Measurements from ENCODE around the gene NOD2. TPM values are rescaled to one million over a fixed set of nuclear protein-coding genes. Genes with fewer than 3 reads are reported as not detected.

Gene NOD2
- total and polyA plus RNA-seq, 4 donors, result 0.35 to 1.3 (median 0.48) TPM

GRCh38 chr16:50676684-50677225, 16.7 kb upstream of the NOD2 start:
- no peaks in the 10 kb centered on the region for H3K36me3 ChIP-seq (ENCODE audit: control insufficient read depth in 4 of 4, insufficient read depth in 3 of 4, low read depth in 1 of 4, low read length in 3 of 4)
- H3K9ac ChIP-seq (ENCODE audit: low read depth in 1 of 2, low read length in 2 of 2), result no peak overlapping the region
- no peak overlapping the region for H3K4me3 ChIP-seq (ENCODE audit: low read depth in 1 of 3, low read length in 3 of 3)
- no peaks in the 10 kb centered on the region for H3K27me3 ChIP-seq (ENCODE audit: control insufficient read depth in 4 of 4, insufficient read depth in 4 of 4, low read length in 3 of 4)
- no peak for DNase-seq (ENCODE audit: low spot score)
- H3K4me1 ChIP-seq (ENCODE audit: control insufficient read depth in 4 of 4, insufficient read depth in 4 of 4, low read length in 3 of 4), result no peaks in the 10 kb centered on the region
- peaks cover 5 to 12% (median 9%) of the 10 kb centered on the region in 4 donors for H3K9me3 ChIP-seq (ENCODE audit: control insufficient read depth in 4 of 4, low read length in 3 of 4)
- H3K27ac ChIP-seq (ENCODE audit: low read depth in 1 of 2, low read length in 2 of 2), result no peak overlapping the region
- TF ChIP-seq SP1 (IDR thresholded peaks at IDR 0.05) (no peak), YY1 (IDR thresholded peaks at IDR 0.05) (no peak), TAF1 (conservative IDR thresholded peaks at IDR 0.05) (no peak), NR2F2 (IDR thresholded peaks at IDR 0.05) (no peak), REST (IDR thresholded peaks at IDR 0.05) (no peak), RAD21 (IDR thresholded peaks at IDR 0.05) (peak in 1 of 2 donors; percentile 8), CTCF (IDR thresholded peaks at IDR 0.05; ENCODE audit: low read depth, low read length, missing input control) (no peak), RXRA (IDR thresholded peaks at IDR 0.05) (no peak), MAX (IDR thresholded peaks at IDR 0.05) (no peak)
- WGBS, result 85% methylated on average over 9 of the region's 9 CpGs

- 82% methylated on average over 7 of the region's 7 CpGs for WGBS
- TF ChIP-seq EGR1 (IDR thresholded peaks at IDR 0.05; ENCODE audit: low read depth in 2 of 2) (no peak), RAD21 (IDR thresholded peaks at IDR 0.05) (peak in 1 of 2 donors; percentile 15), CTCF (IDR thresholded peaks at IDR 0.05; ENCODE audit: low read depth, low read length, missing input control) (peak; percentile 26), HNF4G (IDR thresholded peaks at IDR 0.05) (no peak)
- H3K36me3 ChIP-seq (ENCODE audit: control insufficient read depth in 4 of 4, insufficient read depth in 3 of 4, low read depth in 1 of 4, low read length in 3 of 4), result no peaks in the 10 kb centered on the region
- peaks cover 0 to 9% (median 3%) of the 10 kb centered on the region in 4 donors for H3K9me3 ChIP-seq (ENCODE audit: control insufficient read depth in 4 of 4, low read length in 3 of 4)
- H3K4me3 ChIP-seq (ENCODE audit: low read depth in 1 of 3, low read length in 3 of 3), result no peak overlapping the region
- H3K27me3 ChIP-seq (ENCODE audit: control insufficient read depth in 4 of 4, insufficient read depth in 4 of 4, low read length in 3 of 4), result no peaks in the 10 kb centered on the region
- no peak overlapping the region for H3K27ac ChIP-seq (ENCODE audit: low read depth in 1 of 2, low read length in 2 of 2)
- no peaks in the 10 kb centered on the region for H3K4me1 ChIP-seq (ENCODE audit: control insufficient read depth in 4 of 4, insufficient read depth in 4 of 4, low read length in 3 of 4)
- DNase-seq (ENCODE audit: low spot score), result no peak
- no peak overlapping the region for H3K9ac ChIP-seq (ENCODE audit: low read depth in 1 of 2, low read length in 2 of 2)
These were observed 16.1 kb upstream of the NOD2 start for GRCh38 chr16:50677351-50677750.

All from liver (tissue), 9 donors.